Liver (tissue), 2 donors: ENCODE data around the gene BRINP3.

Source experiments
- TF ChIP-seq, protein P1 (sequence below): IDR thresholded peaks from 2 replicates; pipeline ENCODE4 v1.6.1; 2016; ENCODE audit warnings: antibody characterized with exemption
- TF ChIP-seq, protein P2 (sequence below): fragments of 150-350 bp; IDR thresholded peaks from 2 replicates; pipeline ENCODE4 v1.5.1; 2017; ENCODE audit warnings: improper control_type of control experiment, low read depth, low read length; ENCODE audit not compliant: missing input control
- donor health status: healthy.

DNA sequence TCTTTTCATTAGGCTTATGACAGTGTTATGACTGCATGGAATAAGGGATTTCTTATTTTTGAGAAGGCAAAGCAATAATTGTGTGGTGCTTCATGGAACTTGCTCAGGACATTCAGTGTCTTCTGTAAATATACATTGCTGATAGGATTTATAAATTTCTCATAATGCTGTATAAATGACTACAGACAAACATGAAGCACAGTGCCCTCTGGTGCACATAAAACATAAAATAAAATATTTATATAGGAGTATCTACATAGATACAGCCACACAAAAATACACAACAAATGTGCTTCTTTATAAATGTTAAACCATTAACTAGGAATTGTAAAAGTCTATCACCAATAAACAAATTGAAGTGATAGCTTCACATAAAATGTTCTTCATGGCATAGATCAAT lies 24.1 kb downstream of the BRINP3 start:
- TF ChIP-seq, protein P1, sequence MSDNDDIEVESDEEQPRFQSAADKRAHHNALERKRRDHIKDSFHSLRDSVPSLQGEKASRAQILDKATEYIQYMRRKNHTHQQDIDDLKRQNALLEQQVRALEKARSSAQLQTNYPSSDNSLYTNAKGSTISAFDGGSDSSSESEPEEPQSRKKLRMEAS: no peak
- TF ChIP-seq, protein P2, sequence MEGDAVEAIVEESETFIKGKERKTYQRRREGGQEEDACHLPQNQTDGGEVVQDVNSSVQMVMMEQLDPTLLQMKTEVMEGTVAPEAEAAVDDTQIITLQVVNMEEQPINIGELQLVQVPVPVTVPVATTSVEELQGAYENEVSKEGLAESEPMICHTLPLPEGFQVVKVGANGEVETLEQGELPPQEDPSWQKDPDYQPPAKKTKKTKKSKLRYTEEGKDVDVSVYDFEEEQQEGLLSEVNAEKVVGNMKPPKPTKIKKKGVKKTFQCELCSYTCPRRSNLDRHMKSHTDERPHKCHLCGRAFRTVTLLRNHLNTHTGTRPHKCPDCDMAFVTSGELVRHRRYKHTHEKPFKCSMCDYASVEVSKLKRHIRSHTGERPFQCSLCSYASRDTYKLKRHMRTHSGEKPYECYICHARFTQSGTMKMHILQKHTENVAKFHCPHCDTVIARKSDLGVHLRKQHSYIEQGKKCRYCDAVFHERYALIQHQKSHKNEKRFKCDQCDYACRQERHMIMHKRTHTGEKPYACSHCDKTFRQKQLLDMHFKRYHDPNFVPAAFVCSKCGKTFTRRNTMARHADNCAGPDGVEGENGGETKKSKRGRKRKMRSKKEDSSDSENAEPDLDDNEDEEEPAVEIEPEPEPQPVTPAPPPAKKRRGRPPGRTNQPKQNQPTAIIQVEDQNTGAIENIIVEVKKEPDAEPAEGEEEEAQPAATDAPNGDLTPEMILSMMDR: no peak
